Measurements from ENCODE around the gene TMEM167A. TPM values are rescaled to one million over a fixed set of nuclear protein-coding genes. Genes with fewer than 3 reads are reported as not detected.

Gene TMEM167A
- total and polyA plus RNA-seq, 2 of the 8 experiments (the other 6 are each of a cell fraction or from before 2014, with no cell fraction given), result 50.6 to 178 TPM

GRCh38 chr5:83092619-83093018 is 15.4 kb upstream of the TMEM167A start (continued):
- no peak for TF ChIP-seq USF2 (IDR thresholded peaks at IDR 0.05; ENCODE audit: low read length)

Data from H1 (cell line).